ENCODE measurements around the gene NGB. TPM values are rescaled to one million over a fixed set of nuclear protein-coding genes. Genes with fewer than 3 reads are reported as not detected.

NGB gene
- total RNA-seq, 5 donors from 2014 or later (not counting 1 experiment from before 2014, with no cell fraction given): not detected

DNA sequence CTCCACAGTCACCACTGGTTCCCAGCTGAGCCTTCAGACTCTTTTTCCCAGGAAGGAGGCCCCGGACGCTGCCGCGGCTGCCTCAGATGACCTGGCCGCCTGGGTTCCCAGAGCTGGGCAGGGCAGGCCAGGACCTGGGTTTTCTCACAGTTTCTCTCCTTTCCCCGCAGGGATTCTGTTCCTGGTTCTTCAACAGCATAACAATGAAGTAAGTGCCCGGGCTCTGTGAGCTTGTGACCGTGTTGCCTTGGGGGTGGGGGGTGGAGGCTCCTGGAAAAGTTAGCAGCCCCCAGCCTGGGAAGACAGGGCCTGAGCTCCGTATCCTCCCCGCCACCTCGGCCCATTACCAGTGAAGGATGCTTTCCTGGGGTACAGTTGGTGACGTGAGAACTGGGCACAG, 45.8 kb downstream of the NGB start:
- no peaks in the 10 kb centered on the region for H3K36me3 ChIP-seq (ENCODE audit: control insufficient read depth in 2 of 2, extremely low read depth in 1 of 2, insufficient read depth in 1 of 2, low read length in 1 of 2)
- no peaks in the 10 kb centered on the region for H3K36me3 Mint-ChIP-seq
- peaks cover 0 to 3% of the 10 kb centered on the region in 2 experiments for H3K4me1 ChIP-seq (ENCODE audit: control insufficient read depth in 1 of 2, extremely low read depth in 1 of 2, insufficient read depth in 2 of 2, low read length in 2 of 2)
- no peaks in the 10 kb centered on the region for H3K4me1 Mint-ChIP-seq
- H3K9me3 ChIP-seq: no peaks in the 10 kb centered on the region
- H3K27me3 Mint-ChIP-seq: peaks cover 16 to 21% of the 10 kb centered on the region in 2 donors
- no peak overlapping the region for H3K4me3 Mint-ChIP-seq
- H3K27me3 ChIP-seq (replicated peaks in 1 of 2; ENCODE audit: control insufficient read depth in 2 of 2, extremely low read depth in 1 of 2, insufficient read depth in 2 of 2, low read length in 1 of 2): peaks cover 0 to 7% of the 10 kb centered on the region in 2 experiments
- CTCF ChIA-PET: no interaction called here
- H3K27ac Mint-ChIP-seq: no peak overlapping the region
- ATAC-seq (replicated peaks in 1 of 4): no peak
- no peak overlapping the region for H3K4me3 ChIP-seq (ENCODE audit: control insufficient read depth in 1 of 2, extremely low read depth in 1 of 2, low read length in 1 of 2)
- H3K9me3 Mint-ChIP-seq: no peaks in the 10 kb centered on the region
- WGBS (ENCODE audit: insufficient coverage): 86% methylated on average over 9 of the region's 12 CpGs
- DNase-seq: no peak
- POLR2A ChIA-PET: no interaction called here
- H3K27ac ChIP-seq (ENCODE audit: low read length): no peak overlapping the region

DNA sequence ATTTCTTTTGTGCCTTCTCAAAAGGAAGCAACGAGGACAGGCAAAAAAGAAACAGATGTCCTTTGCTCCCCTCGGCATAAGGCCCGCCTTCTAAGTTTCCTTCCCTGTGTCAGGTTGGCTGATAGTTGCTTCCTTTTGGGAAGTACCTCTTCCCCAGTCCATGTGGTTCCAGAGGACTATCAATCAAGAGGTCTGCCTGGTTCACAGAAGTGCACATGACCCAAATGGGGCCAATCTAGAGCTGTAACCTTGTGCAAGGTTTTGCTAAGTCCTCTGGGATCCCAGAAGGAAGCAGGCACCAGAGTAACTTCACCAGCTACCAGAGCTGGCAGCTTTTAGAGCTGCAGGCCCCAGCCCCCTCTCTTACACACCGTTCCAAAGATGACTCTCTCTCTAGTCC, 46.8 kb downstream of the NGB start:
- DNase-seq (no peak), ATAC-seq (replicated peaks in 1 of 4) (no peak)
- POLR2A ChIA-PET: no interaction called here
- Histone ChIP-seq H3K4me3 (ENCODE audit: control insufficient read depth in 1 of 2, extremely low read depth in 1 of 2, low read length in 1 of 2) (no peak overlapping the region), H3K27ac (ENCODE audit: low read length) (no peak overlapping the region), H3K4me1 (ENCODE audit: control insufficient read depth in 1 of 2, extremely low read depth in 1 of 2, insufficient read depth in 2 of 2, low read length in 2 of 2) (peaks cover 0 to 3% of the 10 kb centered on the region in 2 experiments), H3K27me3 (replicated peaks in 1 of 2; ENCODE audit: control insufficient read depth in 2 of 2, extremely low read depth in 1 of 2, insufficient read depth in 2 of 2, low read length in 1 of 2) (peaks cover 0 to 14% of the 10 kb centered on the region in 2 experiments), H3K36me3 (ENCODE audit: control insufficient read depth in 2 of 2, extremely low read depth in 1 of 2, insufficient read depth in 1 of 2, low read length in 1 of 2) (no peaks in the 10 kb centered on the region), H3K9me3 (no peaks in the 10 kb centered on the region)
- Mint-ChIP-seq H3K36me3 (no peaks in the 10 kb centered on the region), H3K27ac (no peak overlapping the region), H3K27me3 (peaks cover 16 to 21% of the 10 kb centered on the region in 2 donors), H3K4me1 (no peaks in the 10 kb centered on the region), H3K9me3 (no peaks in the 10 kb centered on the region), H3K4me3 (no peak overlapping the region)
- 46% methylated on average over 4 of the region's 4 CpGs for WGBS (ENCODE audit: insufficient coverage)
- CTCF ChIA-PET: no interaction called here

DNA sequence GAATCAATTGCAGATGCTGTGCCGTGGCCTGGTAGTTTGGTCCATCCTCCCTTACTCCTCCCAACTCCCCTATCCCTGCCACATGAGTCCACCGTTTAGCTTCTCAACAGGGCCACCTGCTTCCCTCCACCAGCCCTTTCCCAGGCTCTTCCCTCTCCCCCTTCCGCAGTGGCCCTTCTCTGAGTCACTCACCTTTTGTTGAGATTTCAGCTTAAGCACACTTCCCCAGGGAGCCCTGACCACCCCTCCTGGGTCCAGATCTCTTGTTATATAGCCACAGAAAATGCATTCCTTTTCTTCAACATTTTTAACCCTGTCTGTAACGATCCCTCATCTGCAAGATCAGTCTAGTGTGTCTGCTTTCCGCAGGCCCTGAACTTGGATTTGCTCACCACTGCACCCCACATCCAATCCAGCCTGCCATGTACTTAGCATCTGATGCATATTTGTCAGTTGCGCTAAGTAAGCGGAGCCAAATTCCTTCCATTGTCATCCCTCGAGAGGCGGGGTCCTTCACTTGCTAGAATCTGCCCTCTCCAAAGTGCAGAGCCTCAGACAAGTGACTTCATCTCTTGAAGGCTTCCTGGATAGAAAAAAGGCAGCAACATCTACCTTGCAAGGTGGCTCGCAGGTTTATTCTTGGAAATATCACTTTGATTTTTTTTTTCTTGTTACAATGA, 48.3 kb downstream of the NGB start:
- no peaks in the 10 kb centered on the region for H3K4me1 Mint-ChIP-seq
- POLR2A ChIA-PET: no interaction called here
- 88% methylated on average over 4 of the region's 10 CpGs for WGBS (ENCODE audit: insufficient coverage)
- Histone ChIP-seq H3K4me3 (ENCODE audit: control insufficient read depth in 1 of 2, extremely low read depth in 1 of 2, low read length in 1 of 2) (no peak overlapping the region), H3K4me1 (ENCODE audit: control insufficient read depth in 1 of 2, extremely low read depth in 1 of 2, insufficient read depth in 2 of 2, low read length in 2 of 2) (peaks cover 0 to 3% of the 10 kb centered on the region in 2 experiments), H3K27ac (ENCODE audit: low read length) (no peak overlapping the region), H3K27me3 (replicated peaks in 1 of 2; ENCODE audit: control insufficient read depth in 2 of 2, extremely low read depth in 1 of 2, insufficient read depth in 2 of 2, low read length in 1 of 2) (peaks cover 0 to 14% of the 10 kb centered on the region in 2 experiments), H3K9me3 (no peaks in the 10 kb centered on the region), H3K36me3 (ENCODE audit: control insufficient read depth in 2 of 2, extremely low read depth in 1 of 2, insufficient read depth in 1 of 2, low read length in 1 of 2) (no peaks in the 10 kb centered on the region)
- no peak overlapping the region for H3K27ac Mint-ChIP-seq
- H3K9me3 Mint-ChIP-seq: no peaks in the 10 kb centered on the region
- ATAC-seq (replicated peaks in 1 of 4) (no peak), DNase-seq (no peak)
- no peaks in the 10 kb centered on the region for H3K36me3 Mint-ChIP-seq
- CTCF ChIA-PET: no interaction called here
- H3K27me3 Mint-ChIP-seq: peaks cover 16 to 22% of the 10 kb centered on the region in 2 donors
- H3K4me3 Mint-ChIP-seq: no peak overlapping the region

DNA sequence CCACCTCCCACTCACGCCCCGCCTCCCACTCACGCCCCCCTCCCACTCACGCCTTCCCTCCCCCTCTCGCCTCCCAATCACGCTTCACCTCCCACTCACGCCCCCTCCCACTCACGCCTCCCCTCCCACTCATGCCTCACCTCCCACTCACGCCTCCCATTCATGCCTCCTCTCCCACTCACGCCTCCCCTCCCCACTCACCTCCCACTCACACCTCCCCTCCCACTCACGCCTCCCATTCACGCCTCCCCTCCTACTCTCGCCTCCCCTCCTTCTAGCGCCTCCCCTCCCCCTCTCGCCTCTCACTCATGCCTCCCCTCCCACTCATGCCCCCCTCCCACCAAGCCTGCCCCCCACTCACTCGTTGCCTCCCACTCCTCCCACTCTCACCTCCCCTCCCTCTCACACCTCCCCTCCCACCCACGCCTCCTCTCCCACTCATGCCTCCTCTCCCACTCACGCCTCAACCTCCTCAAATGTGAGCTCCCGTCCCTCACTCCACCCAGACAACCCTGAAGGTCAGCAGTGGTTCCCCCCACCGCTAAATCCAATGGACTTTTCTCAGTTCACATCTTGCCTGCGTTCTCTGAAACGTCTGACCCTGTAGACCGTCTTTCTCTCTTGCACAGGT, 49.6 kb downstream of the NGB start:
- H3K4me1 Mint-ChIP-seq: no peaks in the 10 kb centered on the region
- CTCF ChIA-PET: no interaction called here
- Histone ChIP-seq H3K27me3 (replicated peaks in 1 of 2; ENCODE audit: control insufficient read depth in 2 of 2, extremely low read depth in 1 of 2, insufficient read depth in 2 of 2, low read length in 1 of 2) (peaks cover 0 to 14% of the 10 kb centered on the region in 2 experiments), H3K4me1 (ENCODE audit: control insufficient read depth in 1 of 2, extremely low read depth in 1 of 2, insufficient read depth in 2 of 2, low read length in 2 of 2) (peaks cover 0 to 3% of the 10 kb centered on the region in 2 experiments), H3K36me3 (ENCODE audit: control insufficient read depth in 2 of 2, extremely low read depth in 1 of 2, insufficient read depth in 1 of 2, low read length in 1 of 2) (no peaks in the 10 kb centered on the region), H3K9me3 (no peaks in the 10 kb centered on the region), H3K4me3 (ENCODE audit: control insufficient read depth in 1 of 2, extremely low read depth in 1 of 2, low read length in 1 of 2) (no peak overlapping the region), H3K27ac (ENCODE audit: low read length) (no peak overlapping the region)
- H3K27me3 Mint-ChIP-seq: peaks cover 23 to 24% of the 10 kb centered on the region in 2 donors
- H3K9me3 Mint-ChIP-seq: no peaks in the 10 kb centered on the region
- ATAC-seq (replicated peaks in 1 of 4) (no peak), DNase-seq (no peak)
- POLR2A ChIA-PET: interaction anchor here (0.6 kb wide), 2 partner anchors 15 to 57 kb away, joined by 3 to 7 read pairs; no protein-coding TSS in a partner anchor
- WGBS (ENCODE audit: insufficient coverage): 72% methylated on average over 16 of the region's 23 CpGs
- H3K36me3 Mint-ChIP-seq: no peaks in the 10 kb centered on the region
- H3K27ac Mint-ChIP-seq: no peak overlapping the region
- no peak overlapping the region for H3K4me3 Mint-ChIP-seq

- H3K4me3 Mint-ChIP-seq: no peak overlapping the region
- no peaks in the 10 kb centered on the region for H3K36me3 Mint-ChIP-seq
- peaks cover 21 to 29% of the 10 kb centered on the region in 2 donors for H3K27me3 Mint-ChIP-seq
- no peaks in the 10 kb centered on the region for H3K9me3 Mint-ChIP-seq
- Histone ChIP-seq H3K36me3 (ENCODE audit: control insufficient read depth in 2 of 2, extremely low read depth in 1 of 2, insufficient read depth in 1 of 2, low read length in 1 of 2) (no peaks in the 10 kb centered on the region), H3K4me1 (ENCODE audit: control insufficient read depth in 1 of 2, extremely low read depth in 1 of 2, insufficient read depth in 2 of 2, low read length in 2 of 2) (peaks cover 0 to 3% of the 10 kb centered on the region in 2 experiments), H3K27ac (ENCODE audit: low read length) (no peak overlapping the region), H3K9me3 (no peaks in the 10 kb centered on the region), H3K27me3 (replicated peaks in 1 of 2; ENCODE audit: control insufficient read depth in 2 of 2, extremely low read depth in 1 of 2, insufficient read depth in 2 of 2, low read length in 1 of 2) (peaks cover 0 to 19% of the 10 kb centered on the region in 2 experiments), H3K4me3 (ENCODE audit: control insufficient read depth in 1 of 2, extremely low read depth in 1 of 2, low read length in 1 of 2) (no peak overlapping the region)
- no peak for DNase-seq
- no peak overlapping the region for H3K27ac Mint-ChIP-seq
- H3K4me1 Mint-ChIP-seq: no peaks in the 10 kb centered on the region
- WGBS (ENCODE audit: insufficient coverage): 100% methylated on average over 1 of the region's 24 CpGs
- no peak for ATAC-seq (replicated peaks in 1 of 4)
- ChIA-PET CTCF (no interaction called here), POLR2A (no interaction called here)
Observed at GRCh38 chr14:77220246-77221017, 50.6 kb downstream of the NGB start.

- Mint-ChIP-seq H3K36me3 (no peaks in the 10 kb centered on the region), H3K4me1 (no peaks in the 10 kb centered on the region), H3K27me3 (peaks cover 27 to 34% of the 10 kb centered on the region in 2 donors), H3K4me3 (no peak overlapping the region), H3K9me3 (no peaks in the 10 kb centered on the region), H3K27ac (no peak overlapping the region)
- Histone ChIP-seq H3K27ac (ENCODE audit: low read length) (no peak overlapping the region), H3K9me3 (no peaks in the 10 kb centered on the region), H3K4me3 (ENCODE audit: control insufficient read depth in 1 of 2, extremely low read depth in 1 of 2, low read length in 1 of 2) (no peak overlapping the region), H3K4me1 (ENCODE audit: control insufficient read depth in 1 of 2, extremely low read depth in 1 of 2, insufficient read depth in 2 of 2, low read length in 2 of 2) (peaks cover 0 to 3% of the 10 kb centered on the region in 2 experiments), H3K36me3 (ENCODE audit: control insufficient read depth in 2 of 2, extremely low read depth in 1 of 2, insufficient read depth in 1 of 2, low read length in 1 of 2) (no peaks in the 10 kb centered on the region), H3K27me3 (replicated peaks in 1 of 2; ENCODE audit: control insufficient read depth in 2 of 2, extremely low read depth in 1 of 2, insufficient read depth in 2 of 2, low read length in 1 of 2) (peaks cover 0 to 15% of the 10 kb centered on the region in 2 experiments)
- POLR2A ChIA-PET: no interaction called here
- ATAC-seq (replicated peaks in 1 of 4): no peak
- no peak for DNase-seq
- CTCF ChIA-PET: no interaction called here
- 50% methylated on average over 9 of the region's 10 CpGs for WGBS (ENCODE audit: insufficient coverage)
Observed at GRCh38 chr14:77219591-77219990, 51.4 kb downstream of the NGB start.
